KMS-11 (cell line): ENCODE data around the gene SMPD3.

Experiments
- H2AFZ ChIP-seq: fragments of 200-600 bp; sonication (generic); 2 replicates; pipeline ENCODE4 v1.6.1; 2016; ENCODE audit warnings: antibody characterized with exemption, mixed run types, low read depth
- H3K27ac ChIP-seq: fragments of 200-600 bp; sonication (generic); 2 replicates; pipeline ENCODE4 v1.6.1; 2016; ENCODE audit warnings: mild to moderate bottlenecking, mixed run types
- H3K27me3 ChIP-seq: fragments of 200-600 bp; sonication (generic); 2 replicates; pipeline ENCODE4 v1.6.1; 2017; ENCODE audit warnings: mild to moderate bottlenecking, low read depth, mixed run types, moderate library complexity; ENCODE audit not compliant: insufficient read depth
- H3K36me3 ChIP-seq: fragments of 200-600 bp; sonication (generic); 2 replicates; pipeline ENCODE4 v1.6.1; 2017; ENCODE audit warnings: mild to moderate bottlenecking, mixed run types; ENCODE audit not compliant: insufficient read depth
- H3K4me1 ChIP-seq: fragments of 200-600 bp; sonication (generic); 2 replicates; pipeline ENCODE4 v1.6.1; 2016; ENCODE audit warnings: mild to moderate bottlenecking, low read depth, mixed run types; ENCODE audit not compliant: poor library complexity, severe bottlenecking
- H3K4me2 ChIP-seq: fragments of 200-600 bp; sonication (generic); 2 replicates; pipeline ENCODE4 v1.7.0; 2016; ENCODE audit warnings: mild to moderate bottlenecking, mixed run types
- H3K4me3 ChIP-seq: fragments of 200-600 bp; sonication (generic); IDR thresholded peaks from 2 replicates; pipeline ENCODE4 v1.6.1; 2017; ENCODE audit warnings: low read depth, low read length, mixed read lengths; ENCODE audit not compliant: insufficient read depth
- H3K79me2 ChIP-seq: fragments of 200-600 bp; sonication (generic); 2 replicates; pipeline ENCODE4 v1.6.1; 2016; ENCODE audit warnings: low read depth, mixed run types; ENCODE audit not compliant: insufficient read depth
- H3K9ac ChIP-seq: fragments of 200-600 bp; sonication (generic); 2 replicates; pipeline ENCODE4 v1.6.1; 2016; ENCODE audit warnings: mild to moderate bottlenecking, mixed run types
- H4K20me1 ChIP-seq: fragments of 200-600 bp; sonication (generic); 2 replicates; pipeline ENCODE4 v1.6.1; 2016; ENCODE audit warnings: mild to moderate bottlenecking, mixed run types; ENCODE audit not compliant: insufficient read depth
- TF ChIP-seq, protein P1 (sequence below): fragments of 200-600 bp; sonication (generic); conservative IDR thresholded peaks from 2 replicates; pipeline ENCODE4 v1.6.1; 2017; ENCODE audit warnings: low read depth, mild to moderate bottlenecking, antibody characterized with exemption, low read length, moderate library complexity, mixed read lengths

Gene SMPD3

DNA sequence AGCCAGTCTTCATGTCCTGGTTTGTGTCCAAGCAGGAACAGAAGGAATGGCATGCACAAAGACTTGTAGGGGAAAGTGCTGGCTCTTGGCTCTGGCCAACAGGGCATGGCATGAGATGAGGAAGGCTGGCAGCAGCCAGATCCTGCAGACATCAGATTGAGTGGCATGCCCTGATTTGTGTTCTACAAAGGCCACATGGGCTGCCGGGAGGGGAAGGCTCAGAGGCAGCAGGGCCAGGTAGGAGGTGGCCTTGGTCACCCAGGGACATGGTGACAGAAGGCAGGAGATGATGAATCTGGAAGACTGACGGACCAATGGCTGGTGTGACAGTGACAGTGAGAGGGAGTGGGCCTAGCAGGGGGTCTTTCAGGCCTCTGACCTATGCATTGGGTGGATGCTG, 33.7 kb downstream of the SMPD3 start:
- peaks cover 42% of the 10 kb centered on the region for H3K4me1 ChIP-seq
- H3K36me3 ChIP-seq: no peaks in the 10 kb centered on the region
- no peak overlapping the region for H3K4me3 ChIP-seq
- H4K20me1 ChIP-seq: no peaks in the 10 kb centered on the region
- no peak overlapping the region for H3K9ac ChIP-seq
- H3K4me2 ChIP-seq: no peak overlapping the region
- H3K27ac ChIP-seq: no peak overlapping the region
- no peak overlapping the region for H2AFZ ChIP-seq
- TF ChIP-seq, protein P1, sequence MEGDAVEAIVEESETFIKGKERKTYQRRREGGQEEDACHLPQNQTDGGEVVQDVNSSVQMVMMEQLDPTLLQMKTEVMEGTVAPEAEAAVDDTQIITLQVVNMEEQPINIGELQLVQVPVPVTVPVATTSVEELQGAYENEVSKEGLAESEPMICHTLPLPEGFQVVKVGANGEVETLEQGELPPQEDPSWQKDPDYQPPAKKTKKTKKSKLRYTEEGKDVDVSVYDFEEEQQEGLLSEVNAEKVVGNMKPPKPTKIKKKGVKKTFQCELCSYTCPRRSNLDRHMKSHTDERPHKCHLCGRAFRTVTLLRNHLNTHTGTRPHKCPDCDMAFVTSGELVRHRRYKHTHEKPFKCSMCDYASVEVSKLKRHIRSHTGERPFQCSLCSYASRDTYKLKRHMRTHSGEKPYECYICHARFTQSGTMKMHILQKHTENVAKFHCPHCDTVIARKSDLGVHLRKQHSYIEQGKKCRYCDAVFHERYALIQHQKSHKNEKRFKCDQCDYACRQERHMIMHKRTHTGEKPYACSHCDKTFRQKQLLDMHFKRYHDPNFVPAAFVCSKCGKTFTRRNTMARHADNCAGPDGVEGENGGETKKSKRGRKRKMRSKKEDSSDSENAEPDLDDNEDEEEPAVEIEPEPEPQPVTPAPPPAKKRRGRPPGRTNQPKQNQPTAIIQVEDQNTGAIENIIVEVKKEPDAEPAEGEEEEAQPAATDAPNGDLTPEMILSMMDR: no peak
- H3K27me3 ChIP-seq: no peaks in the 10 kb centered on the region
- no peaks in the 10 kb centered on the region for H3K79me2 ChIP-seq

DNA sequence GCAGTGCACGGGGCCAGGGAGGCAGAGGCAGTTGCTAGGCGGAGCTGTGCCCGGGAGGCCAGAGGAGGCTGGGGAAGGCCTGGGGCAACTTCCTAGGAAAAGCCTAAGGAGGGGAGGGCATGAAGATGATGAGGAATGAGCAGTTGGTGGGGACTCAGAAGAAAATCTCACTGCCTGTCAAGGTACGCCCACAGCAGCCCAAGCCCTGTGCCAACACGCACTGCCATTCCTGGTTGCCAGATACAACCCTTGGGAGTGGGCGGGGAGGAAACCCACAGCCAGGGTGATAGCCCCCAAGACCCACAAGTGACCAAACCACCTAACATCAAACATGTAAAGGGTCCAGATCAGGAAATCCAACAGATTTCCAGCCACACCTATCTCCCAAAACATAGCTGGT, 36.2 kb downstream of the SMPD3 start:
- Histone ChIP-seq H3K36me3 (no peaks in the 10 kb centered on the region), H3K4me3 (no peak overlapping the region), H3K27me3 (no peaks in the 10 kb centered on the region), H3K79me2 (no peaks in the 10 kb centered on the region), H3K4me2 (no peak overlapping the region), H3K27ac (no peak overlapping the region), H3K9ac (no peak overlapping the region), H2AFZ (no peak overlapping the region), H3K4me1 (peaks cover 19% of the 10 kb centered on the region), H4K20me1 (no peaks in the 10 kb centered on the region)
- TF ChIP-seq, protein P1: no peak

DNA sequence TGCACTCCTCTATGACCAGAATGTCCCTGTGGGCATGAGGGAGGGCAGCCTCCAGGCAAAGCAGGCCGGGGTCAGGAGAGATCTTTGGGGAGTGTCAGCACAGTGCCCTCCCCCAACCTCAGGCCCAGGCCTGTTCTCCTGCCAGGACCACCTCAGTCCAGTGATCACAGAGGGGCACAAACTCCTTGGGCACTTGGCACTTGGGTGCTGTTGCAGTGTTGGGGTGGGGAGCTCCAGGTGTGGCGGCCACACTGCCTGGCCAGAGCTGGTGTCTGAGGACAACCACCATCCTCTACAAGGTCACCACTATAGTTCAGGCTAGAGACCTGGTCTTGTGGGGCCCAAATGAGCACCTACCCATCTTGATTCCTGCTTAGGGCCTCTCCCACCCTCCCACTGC, 37.2 kb downstream of the SMPD3 start:
- Histone ChIP-seq H3K9ac (no peak overlapping the region), H4K20me1 (no peaks in the 10 kb centered on the region), H3K27me3 (no peaks in the 10 kb centered on the region), H3K36me3 (no peaks in the 10 kb centered on the region), H3K4me1 (peaks cover 9% of the 10 kb centered on the region), H3K4me3 (no peak overlapping the region), H3K27ac (no peak overlapping the region), H3K79me2 (no peaks in the 10 kb centered on the region), H2AFZ (no peak overlapping the region), H3K4me2 (no peak overlapping the region)
- TF ChIP-seq, protein P1: no peak

DNA sequence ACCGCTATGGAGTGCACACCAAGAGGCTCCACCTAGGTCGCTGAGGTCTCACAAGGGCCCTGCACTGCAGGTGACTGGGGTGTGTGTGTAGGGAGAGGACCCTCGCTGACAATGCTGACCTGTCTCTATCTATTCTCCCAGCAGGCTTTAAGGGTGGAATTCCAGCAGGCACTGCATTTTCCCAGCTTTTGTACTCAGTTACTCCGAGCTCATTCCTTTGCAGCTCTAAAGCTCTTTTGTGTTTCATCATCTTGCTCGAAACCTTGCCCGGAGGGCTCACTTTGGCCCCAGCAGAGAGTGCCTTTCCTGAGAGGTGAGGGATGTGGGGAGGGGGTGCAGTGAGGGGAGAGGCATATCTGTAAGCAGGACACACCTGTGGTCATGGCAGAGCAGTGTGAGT, 39.3 kb downstream of the SMPD3 start:
- Histone ChIP-seq H3K36me3 (no peaks in the 10 kb centered on the region), H3K4me1 (no peaks in the 10 kb centered on the region), H3K27ac (no peak overlapping the region), H3K4me3 (no peak overlapping the region), H3K27me3 (no peaks in the 10 kb centered on the region), H3K4me2 (no peak overlapping the region), H3K79me2 (no peaks in the 10 kb centered on the region), H2AFZ (no peak overlapping the region), H4K20me1 (no peaks in the 10 kb centered on the region), H3K9ac (no peak overlapping the region)
- TF ChIP-seq, protein P1: no peak
